ENCODE data around the gene SLC7A8.
"Not testable (repeated sequence)": the region's sequence is repeated elsewhere in the genome, so short reads cannot be mapped to it uniquely, and the experiment has no call there.

Gene SLC7A8

DNA sequence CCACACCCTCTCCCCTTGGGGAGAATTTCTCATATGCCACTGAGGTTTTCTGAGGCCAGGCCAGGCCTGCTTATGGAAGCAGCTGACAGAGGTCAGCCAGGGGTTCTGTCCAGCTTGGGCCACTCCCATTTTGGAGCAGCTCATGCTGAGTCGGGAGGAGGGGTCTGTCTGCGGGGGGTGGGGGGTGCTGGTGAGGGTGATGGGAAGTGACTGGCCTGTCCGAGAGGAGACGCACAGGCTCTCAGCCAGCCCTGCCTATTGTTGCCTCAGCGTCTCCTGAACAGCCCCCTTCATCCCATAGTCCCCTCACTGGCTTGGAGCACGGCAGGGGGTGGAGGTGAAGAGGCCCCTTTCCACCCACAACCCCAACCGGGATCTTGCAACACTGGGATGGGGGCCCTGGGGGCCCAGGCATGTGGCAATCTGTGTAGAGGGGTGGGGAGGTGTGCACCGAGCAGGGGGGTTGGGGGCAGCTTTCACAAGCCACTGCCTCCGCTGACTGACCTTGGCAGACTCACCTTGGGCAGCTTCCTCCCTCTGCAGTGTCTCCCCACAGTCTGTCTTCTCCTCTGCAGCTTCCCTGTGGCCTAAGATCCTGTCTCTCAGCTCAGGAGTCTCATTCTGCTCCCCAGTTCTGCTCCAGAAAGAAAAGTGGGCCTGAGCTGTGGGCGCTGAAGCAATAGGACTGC is 69.9 kb downstream of the SLC7A8 start:
- DNase-seq = peak; percentile 96

DNA sequence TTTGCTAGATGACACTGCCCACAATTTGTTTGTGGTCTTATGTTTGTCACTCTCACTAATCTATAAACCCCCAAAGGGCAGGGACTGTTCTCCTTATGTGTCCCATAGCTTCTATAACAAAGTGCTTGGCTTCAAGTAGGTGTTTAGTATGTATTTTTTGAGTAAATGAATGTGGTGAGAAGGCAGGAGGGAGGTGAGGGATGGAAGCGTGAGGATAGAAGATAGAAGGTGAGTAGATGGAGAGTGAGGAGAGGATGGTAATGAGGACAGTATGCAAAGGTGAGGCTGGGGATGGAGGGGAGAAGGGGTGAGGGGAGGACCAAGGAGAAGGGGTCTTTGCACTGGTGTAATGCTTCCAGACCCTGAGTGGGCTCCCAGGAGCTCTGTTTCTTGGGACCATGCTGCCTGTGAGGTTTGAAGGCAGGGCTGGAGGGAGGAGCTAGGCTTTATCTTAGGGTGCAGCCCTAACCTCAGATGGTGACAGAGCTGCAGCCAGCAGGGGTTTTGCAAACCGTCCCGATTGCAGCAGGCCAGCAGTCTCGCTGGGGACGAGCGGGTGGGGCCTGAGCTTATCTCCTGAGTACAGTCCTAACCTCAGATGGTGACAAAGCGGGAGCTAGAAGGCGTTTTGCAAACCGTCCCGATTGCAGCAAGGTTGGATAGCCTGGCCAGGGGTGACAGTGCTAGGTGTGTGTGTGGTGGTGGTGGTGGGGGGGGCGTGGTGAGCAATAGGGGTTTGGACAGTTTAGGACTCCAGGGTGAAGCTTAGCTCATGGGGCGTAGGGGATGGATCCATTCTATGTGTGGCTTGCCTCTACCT is 70.9 kb downstream of the SLC7A8 start:
- peak; percentile 98 for DNase-seq

DNA sequence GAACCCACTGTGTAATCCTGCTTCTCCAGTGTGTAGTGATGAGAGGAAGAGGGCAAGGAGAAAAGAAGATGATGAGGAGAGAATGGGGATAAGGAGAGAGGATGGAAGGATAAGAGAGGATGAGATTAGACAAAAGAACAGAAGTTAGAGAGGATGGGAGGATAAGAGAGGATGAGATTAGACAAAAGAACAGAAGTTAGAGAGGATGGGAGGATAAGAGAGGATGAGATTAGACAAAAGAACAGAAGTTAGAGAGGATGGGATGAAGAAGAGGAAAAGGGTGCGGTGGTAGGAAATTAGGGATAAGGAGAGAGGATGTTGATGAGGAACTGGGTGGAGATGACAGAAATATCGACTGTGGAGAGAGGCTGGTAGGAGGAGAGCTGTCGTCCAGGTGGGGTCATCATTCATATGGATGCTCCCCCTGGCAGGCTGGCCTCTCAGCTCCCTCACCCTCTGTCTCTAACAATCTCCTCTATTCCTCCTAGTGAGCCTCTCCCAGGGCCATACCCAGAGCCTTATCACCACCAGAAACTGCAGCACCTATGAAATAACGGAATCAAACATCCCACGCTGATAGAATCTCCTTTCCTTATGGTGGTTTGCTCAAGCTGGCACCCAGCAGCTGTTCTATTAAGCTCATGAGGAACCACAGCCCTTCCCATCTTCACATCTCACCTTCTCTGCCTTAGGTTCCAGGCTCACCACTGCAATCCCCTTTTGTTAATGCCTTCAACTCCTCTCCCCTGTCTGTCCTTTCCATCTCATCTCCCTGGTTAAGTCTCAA is 72.7 kb downstream of the SLC7A8 start:
- DNase-seq = peak; percentile 89

DNA sequence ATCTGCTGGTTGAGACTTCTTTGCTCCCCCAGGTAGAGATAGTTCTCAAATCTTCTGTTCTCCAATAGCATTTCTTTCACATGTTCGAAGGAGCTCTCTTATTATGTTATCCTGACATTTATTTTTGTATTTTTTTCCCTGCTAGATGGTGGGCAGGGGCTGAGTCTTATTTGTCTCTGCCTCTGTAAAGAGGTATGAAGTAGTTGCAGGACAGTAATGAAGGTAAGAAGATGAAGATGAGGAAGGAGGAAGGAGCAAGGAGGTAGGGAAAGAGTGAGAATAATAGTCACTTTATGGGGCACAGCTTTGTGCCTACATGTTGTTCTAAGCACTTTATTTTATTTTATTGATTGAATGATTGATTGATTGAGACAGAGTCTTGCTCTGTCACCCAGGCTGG is 73.7 kb downstream of the SLC7A8 start:
- no peak for DNase-seq

DNA sequence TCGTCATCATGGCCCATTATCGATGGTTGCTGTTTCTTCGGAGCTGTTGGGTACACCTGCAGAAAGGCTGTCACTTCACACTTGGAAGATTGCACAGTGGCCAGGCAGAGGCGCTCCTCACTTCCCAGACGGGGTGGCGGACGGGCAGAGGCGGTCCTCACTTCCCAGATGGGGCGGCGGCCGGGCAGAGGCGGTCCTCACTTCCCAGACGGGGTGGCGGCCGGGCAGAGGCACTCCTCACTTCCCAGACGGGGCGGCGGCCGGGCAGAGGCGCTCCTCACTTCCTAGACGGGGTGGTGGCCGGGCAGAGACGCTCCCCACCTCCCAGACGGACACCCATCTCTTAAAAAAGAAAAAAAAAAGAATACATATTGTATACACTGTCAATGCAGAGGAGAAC is 75.3 kb downstream of the SLC7A8 start:
- not testable (repeated sequence) for DNase-seq

DNA sequence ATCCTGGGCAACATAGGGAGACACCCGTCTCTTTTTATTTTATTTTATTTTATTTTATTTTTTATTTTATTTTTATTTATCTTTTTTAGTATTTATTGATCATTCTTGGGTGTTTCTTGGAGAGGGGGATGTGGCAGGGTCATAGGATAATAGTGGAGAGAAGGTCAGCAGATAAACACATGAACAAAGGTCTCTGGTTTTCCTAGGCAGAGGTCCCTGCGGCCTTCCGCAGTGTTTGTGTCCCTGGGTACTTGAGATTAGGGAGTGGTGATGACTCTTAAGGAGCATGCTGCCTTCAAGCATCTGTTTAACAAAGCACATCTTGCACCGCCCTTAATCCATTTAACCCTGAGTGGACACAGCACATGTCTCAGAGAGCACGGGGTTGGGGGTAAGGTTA is 75.8 kb downstream of the SLC7A8 start:
- not testable (repeated sequence) for DNase-seq

GRCh38 chr14:23106747-23107045 is 76.8 kb downstream of the SLC7A8 start:
- DNase-seq = no peak

DNA sequence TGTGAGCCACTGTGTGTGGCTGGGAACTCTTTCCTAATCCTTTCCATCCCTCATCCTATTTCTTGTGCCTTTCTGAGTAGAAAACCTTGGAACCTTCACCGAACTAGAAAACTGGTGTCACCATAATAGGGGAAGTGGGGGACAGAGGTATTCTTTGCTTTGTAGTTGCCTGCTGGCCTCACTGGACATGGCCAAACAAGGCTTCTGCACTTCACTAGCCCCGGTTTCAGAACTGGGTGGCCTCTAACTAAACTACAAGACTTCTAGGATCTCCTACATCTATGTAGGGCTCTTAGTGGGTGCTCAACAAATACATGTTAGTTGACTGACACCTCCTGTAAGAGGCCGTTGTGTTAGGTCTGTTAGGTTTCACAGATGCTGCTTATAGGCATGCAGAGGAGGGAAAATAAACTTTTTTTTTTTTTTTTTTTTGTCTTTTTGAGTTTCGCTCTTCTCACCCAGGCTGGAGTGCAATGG is 78.1 kb downstream of the SLC7A8 start:
- DNase-seq = no peak

- DNase-seq = no peak
Measured at GRCh38 chr14:23104591-23105347, 78.7 kb downstream of the SLC7A8 start, which contains the start of gene CIROP. Gene CIROP, minus strand, starts transcription at chr14:23104989. Its CDS starts 69 bp downstream, at chr14:23104920.

DNA sequence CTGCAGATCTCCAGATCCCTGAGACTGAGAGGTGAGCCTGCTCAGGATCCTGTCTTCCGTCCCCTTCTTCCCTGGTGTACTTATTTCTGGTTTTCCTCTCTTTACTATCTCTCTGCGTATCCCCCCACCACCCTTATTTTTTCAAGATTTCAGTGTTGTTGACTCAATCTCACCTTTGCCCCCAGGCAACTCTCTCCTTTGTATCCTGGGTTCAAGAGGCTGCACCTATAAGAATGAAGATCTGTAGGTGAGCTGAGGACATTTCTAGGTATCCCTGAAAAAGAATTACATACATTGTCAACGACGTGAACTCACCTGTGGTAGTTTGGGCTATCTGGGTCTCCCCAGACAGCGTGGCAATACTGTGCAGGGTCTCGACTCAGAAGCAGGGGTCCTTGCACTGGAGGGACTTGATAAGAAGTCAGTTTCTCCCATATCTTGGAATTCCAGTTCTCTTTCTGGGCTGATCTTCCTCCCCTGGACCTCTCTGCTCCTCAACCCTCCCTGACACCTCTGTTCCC is 79.3 kb downstream of the SLC7A8 start:
- no peak for DNase-seq

- DNase-seq = no peak
Measured at GRCh38 chr14:23103581-23103980, 79.9 kb downstream of the SLC7A8 start.

DNA sequence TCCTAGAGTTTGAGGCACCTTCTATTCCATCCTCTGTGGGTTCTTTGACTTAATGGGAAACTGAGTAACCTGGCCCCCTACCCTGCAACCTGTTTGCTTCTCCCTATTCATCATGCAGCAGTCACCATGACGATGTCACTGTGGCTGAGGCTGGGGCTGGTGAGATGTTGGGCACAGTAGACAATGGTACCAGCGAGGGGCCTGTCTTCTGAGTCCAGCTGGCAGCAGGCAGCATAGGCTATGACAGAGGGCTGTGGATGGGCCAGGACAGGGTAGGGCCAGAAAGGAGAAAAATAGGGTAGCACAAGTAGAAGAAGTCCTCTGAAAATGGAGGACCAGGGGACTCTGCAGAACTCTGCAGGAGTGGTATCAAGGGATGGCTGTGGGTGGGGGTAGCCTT is 80.7 kb downstream of the SLC7A8 start:
- no peak for DNase-seq

- no peak for DNase-seq
Measured at GRCh38 chr14:23101986-23102625, 81.4 kb downstream of the SLC7A8 start.

- no peak for DNase-seq
Measured at GRCh38 chr14:23101213-23101970, 82.1 kb downstream of the SLC7A8 start.

DNA sequence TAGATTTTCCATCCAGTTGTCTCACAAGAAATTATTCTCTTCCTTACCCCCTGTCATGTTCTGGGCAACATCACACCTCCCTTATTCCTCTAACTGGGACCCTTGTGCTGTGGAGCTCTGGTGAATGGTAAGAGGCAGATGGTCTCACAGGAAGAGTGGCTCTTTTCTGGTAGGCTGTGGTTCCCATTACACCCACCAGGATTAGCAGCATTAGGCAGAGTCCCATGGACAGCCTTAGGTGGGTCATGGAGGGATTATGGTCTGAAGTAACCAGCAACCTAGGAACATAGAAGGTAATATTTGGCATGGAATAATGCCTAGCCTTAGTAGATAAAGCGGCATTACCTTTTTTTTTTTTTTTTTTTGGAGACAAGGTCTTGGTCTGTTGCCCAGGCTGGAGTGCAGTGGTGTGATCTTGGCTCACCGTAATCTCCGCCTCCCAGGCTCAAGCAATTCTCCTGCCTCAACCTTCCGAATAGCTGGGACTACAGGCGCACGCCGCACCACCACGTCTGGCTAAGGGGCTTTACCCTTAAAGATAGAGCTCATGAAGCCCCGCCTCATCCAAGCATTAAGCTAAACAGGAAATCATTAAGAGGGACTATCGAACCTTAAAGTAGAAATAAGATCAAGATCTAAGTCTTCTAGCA is 84.1 kb downstream of the SLC7A8 start:
- no peak for DNase-seq

GRCh38 chr14:23097786-23098185 is 85.7 kb downstream of the SLC7A8 start:
- DNase-seq = no peak

- no peak for DNase-seq
Measured at GRCh38 chr14:23095196-23096108, 88.0 kb downstream of the SLC7A8 start, which contains the start of gene C14orf119. Gene C14orf119, plus strand, starts transcription at chr14:23095505. Its CDS starts 2,154 bp downstream, at chr14:23097659.

GRCh38 chr14:23094666-23095195 is 88.7 kb downstream of the SLC7A8 start, which contains the start of gene ACIN1:
Gene ACIN1, minus strand, starts transcription at chr14:23095136. Its CDS starts 24 bp downstream, at chr14:23095112.
- no peak for DNase-seq
